DMS153 treated with DMSO at 0.1 percent for 48 hours (cell line): Measurements from ENCODE around the gene CELA1.
"Not testable (repeated sequence)": the region's sequence is repeated elsewhere in the genome, so short reads cannot be mapped to it uniquely, and the experiment has no call there.

Experiments
- DNase-seq: peaks from one replicate; lab custom pipeline; 2025; ENCODE audit not compliant: unreplicated experiment; lab: John Stamatoyannopoulos, UW

The CELA1 gene

DNA sequence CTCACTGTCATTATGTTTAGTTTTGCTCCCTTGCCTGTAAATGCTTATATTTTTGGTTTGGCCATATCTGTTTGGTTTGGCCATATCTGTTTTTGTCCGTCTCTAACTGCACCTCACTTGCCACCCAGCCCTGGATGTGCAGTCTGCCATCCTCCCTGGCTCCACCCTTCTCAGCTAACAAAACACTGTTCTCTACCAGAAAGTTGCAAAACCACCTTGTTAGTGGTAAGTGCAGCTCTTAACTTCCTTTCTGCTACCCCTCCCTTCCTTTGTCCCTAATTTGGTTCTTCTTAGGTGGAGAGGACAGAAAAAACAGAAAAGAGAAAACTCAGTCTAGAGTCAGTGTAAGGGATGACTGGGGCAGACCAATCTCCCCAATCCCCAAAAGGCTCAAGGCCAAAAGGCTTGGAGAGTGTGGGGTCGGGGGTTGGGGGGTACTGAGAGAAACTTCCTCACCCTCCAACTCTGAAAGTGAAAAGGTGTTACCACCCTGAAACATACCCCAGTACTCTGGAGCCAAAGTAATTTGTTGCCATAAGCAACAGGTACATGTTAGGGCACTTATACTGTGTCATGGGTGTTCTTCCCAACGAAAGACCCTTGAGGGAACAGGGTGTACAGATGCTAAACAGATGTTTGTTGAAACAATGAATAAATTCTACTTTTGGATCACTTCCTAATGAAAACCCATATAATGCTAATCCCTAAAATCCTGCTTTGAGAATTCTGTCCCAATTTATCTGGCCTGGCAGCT is 27.5 kb downstream of the CELA1 start:
- no peak for DNase-seq

DNA sequence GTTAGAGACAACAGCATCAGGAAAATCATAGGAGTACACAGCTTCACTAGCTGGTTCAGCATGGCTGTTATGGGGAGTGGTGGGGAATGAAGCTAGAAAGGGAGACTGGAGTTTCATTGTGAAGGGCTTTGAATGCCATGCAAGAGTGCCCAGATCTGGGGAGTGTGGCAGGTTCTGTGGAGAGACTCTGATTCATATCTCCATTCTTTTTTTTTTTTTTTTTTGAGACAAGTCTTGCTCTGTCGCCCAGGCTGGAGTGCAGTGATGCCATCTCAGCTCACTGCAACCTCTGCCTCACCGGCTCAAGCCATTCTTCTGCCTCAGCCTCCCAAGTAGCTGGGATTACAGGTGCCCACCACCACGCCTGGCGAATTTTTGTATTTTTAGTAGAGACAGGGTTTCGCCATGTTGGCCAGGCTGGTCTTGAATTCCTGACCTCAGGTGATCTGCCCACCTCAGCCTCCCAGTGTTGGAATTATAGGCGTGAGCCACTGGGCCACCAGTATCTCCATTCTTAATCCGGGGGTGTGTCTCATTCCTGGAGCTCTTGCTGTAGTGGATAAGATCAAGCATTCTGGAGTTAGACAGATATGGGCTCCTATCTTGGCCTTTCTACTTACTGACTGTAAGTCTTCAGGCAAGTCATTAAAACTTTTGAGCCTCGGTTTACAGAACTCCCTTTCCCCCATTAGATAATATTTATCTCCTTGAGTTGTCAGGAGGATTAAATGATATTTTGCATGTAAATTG is 28.2 kb downstream of the CELA1 start:
- not testable (repeated sequence) for DNase-seq

DNA sequence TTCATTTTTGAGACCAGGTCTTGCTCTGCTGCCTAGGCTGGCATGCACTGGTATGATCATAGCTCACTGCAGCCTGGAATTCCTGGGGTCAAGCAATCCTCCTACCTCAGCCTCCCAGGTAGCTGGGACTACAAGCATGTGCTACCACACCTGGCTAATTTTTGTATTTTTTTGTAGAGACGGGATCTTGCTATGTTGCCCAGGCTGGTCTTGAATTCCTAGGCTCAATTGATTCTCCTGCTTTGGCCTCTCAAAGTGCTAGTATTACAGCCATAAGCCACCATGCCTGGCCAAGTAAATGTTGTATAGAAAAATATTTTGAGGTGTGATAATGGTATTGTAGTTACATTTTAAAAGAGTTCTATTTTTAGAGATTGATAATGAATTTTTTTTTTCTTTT is 35.1 kb downstream of the CELA1 start:
- no peak for DNase-seq

DNA sequence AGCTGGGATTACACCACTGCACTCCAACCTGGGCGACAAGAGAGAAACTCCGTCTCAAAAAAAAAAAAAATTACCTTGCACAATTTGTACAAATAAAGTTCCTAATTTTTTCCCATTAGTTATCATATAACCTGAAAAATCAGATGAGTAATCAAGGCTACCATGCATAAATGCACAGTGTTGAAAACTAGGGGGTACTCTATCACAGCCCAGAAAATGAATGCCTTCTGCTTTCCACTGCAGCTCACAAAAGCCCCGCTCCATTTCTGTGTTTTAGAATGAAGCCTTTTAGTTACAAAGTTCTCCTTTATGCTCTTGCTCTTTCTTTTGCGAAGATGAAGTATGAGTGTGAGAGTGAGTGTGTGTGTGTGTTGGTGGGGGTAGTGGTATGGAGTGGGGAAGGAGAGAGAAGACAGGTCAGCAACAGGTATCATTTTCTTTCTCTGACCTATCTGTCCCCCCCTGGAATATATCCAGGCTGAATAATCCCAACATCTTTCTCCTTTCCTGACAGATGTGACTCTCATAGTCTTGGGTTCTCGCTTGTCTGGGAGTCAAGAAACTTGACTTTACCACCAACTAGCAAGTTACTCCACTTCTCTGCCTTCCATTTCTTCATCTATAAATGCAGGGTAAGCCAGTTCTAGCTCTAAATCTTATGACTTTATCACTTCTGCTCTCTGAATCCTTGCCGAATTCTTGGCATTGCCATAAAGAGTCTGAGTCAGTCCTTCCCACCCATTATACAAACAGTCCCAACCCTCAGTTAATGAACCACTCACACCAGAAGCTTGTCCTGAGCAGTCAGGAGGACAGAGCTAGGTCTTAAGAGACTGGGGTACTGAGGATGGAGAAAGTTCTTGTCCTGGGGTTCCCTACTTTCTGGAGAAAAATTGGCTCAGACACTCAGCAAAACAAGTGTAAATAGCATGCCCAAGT is 38.6 kb downstream of the CELA1 start:
- no peak for DNase-seq

DNA sequence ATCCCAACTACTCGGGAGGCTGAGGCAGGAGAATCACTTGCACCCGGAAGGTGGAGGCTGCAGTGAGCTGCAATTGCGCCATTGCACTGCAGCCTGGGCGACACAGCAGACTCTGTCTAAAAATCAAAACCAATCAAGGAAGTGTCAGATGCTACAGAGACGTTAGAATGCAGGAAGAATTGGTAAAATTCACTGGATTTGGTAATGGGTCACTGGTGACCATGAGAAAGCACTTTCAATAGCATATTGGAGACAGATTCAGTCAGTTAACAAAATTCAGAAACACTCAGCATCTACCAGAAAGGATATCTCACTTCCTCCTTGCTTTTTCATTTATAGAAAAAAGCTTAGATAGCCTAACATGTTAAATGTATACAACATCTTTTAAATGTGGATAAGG is 40.0 kb downstream of the CELA1 start:
- no peak for DNase-seq

DNA sequence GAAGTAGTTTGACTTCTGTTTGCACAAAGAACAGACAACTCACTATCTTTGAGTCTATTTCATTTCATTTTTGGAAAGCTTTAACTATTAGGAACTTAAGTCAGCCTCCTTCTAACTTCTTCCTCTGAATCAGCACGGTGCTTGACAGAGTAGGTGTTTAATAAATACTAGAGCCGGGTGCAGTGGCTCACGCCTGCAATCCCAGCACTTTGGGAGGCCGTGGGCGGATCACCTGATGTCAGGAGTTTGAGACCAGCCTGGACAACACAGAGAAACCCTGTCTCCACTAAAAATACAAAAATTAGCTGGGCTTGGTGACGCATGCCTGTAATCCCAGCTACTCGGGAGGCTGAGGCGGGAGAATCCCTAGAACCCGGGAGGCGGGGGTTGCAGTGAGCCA is 45.7 kb downstream of the CELA1 start:
- DNase-seq, result not testable (repeated sequence)

DNA sequence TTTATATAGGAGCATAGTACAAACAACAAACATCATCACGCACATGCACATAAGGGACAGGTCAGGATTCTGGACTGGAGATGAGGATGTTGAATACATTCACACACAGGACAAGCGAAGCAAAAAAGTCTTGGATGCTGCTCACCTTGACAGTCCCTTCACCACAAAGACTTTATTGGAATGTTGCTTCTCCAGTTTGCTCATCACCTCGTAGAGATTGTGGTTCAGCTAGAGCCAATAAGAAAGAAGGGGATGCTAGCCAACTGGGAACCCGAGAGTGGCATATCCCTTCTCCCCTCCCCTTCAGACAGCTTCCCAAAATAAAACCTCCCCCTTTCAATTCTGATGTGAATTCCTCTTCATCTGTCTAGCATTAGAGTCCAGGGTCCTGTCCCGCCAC is 50.8 kb downstream of the CELA1 start:
- no peak for DNase-seq

DNA sequence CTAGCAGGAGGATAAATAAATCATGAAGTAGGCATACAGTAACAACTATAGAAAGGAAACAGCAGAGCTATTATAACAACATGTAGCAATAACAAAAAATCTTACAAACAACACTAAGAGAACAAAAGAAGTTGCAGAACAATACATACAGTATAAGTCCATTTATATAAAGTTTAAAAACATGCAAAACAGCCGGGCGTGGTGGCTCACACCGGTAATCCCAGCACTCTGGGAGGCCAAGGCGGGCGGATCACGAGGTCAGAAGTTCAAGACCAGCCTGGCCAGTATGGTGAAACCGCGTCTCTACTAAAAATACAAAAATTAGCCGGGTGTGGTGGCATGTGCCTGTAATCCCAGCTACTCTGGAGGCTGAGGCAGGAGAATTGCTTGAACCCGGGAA is 52.4 kb downstream of the CELA1 start:
- DNase-seq, result not testable (repeated sequence)

DNA sequence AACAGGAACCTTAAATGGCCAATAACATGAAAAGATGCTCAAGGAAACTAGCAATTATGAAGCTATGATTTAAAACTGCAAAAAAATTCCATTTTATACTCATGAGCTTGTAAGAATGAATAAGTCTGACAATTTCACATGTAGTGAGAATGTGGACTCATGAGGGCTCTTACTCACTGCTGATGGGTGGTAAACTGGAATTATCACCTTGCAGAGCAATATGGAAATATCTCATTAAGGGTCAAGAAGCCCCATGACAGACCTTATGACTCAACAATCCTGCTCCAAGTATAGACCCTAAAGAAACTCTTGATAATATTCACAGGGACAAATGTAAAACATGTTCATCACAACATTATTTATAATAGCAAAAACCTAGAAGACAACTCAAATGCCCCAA is 52.8 kb downstream of the CELA1 start:
- no peak for DNase-seq

DNA sequence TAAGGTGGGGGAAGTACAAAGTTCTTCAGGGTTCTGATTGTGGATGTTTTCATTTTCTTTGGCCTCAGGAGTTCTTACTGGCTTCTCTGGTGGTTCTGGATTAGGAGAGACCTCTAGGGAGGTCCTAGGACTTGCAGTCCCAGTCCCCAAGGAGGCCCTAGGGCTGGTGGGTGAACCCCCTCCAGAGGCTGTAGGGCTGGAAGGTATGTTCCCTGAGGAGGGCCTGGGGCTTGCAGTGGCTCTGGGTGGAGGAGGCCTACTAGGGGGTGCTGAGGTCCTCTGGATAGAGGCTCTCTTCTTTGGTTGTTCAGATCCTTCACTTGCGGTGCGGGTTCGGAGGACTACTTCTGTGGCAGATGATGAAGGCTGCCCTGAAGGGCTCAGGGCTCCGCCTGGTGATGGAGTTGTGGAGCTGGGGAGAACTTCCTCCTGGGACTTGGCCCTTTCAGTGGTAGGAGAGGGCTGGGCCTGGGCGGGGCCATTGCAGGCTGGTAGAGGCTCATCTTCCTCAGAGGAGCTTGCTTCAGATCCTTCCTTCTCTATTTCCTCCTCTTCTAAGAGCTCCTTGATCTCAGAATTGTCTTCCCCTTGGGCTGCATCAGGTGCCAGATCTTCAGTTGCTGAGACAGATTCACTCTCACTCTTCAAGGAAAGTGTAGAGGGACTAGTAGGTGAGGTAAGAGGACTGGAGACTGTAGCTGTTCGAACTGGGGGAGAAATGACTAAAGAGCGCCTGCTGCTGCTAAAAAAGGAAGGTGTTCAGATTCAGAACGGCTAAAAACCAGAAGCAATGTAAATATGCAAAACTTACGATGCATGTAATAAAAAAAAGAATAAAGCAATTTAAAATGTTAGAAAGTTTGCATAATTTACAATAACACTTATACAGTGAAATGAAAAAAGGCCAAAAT is 54.6 kb downstream of the CELA1 start:
- not testable (repeated sequence) for DNase-seq

DNA sequence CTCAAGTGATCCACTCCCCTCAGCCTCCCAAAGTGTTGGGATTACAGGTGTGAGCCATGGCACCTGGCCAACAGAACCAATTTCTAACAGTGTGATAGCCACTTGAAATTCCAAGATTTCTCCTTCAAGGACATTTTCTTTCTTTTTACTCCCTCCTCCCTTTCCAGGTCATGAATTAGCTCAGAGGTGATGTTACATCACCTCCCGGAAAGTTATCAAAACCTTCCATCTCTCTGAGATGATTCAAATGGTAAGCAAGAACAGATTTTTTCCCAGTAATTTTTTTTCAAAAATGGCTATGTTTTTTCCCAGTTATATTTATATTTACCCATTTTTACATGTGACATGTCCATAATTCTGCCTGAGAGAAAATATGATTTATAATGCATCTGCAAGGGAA is 60.6 kb downstream of the CELA1 start:
- no peak for DNase-seq

DNA sequence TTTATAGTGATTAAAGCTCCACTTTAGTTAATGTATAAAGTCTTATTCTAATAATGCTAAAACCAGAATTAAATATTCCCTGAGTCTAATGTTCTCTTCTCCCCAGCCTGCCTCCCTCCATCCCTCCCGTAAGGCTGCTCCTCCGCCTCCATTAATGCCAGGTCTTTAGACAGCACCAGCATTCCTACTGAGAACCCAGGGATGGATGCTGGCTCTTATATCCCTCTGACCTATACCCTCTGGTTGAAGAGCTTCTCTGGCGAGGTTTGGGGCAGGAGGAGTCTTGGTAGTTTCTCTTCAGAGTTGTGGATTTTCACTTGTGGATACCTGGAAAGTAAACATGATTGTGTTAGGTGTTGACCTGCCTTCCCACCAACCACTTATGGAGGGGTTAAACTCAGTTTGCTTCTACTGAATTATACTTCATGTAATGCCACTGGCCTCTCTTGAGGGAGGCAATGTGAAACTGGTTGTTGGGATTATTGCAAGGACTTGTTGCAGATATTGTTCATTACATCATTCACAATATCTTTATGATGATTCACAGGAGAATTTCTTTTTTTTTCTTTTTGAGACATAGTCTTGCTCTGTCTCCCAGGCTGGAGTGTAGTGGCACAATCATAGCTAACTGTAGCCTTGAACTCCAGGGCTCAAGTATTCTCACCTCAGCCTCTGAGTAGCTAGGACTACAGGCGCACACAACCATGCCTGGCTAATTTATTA is 65.1 kb downstream of the CELA1 start:
- no peak for DNase-seq
